ENCODE data around the gene C1orf21.

GRCh38 chr1:184656221-184656620 lies 269.4 kb downstream of the C1orf21 start:
- TF ChIP-seq CTCF (IDR thresholded peaks at IDR 0.05; ENCODE audit: low read length) (no peak), EZH2 (IDR thresholded peaks at IDR 0.05; ENCODE audit: borderline replicate concordance, low read length) (no peak)
